Hindlimb muscle (tissue), 1 donor: Measurements from ENCODE around the gene SERPINI2. TPM values are rescaled to one million over a fixed set of nuclear protein-coding genes. Genes with fewer than 3 reads are reported as not detected.
A peak's percentile ranks its signal among the peaks of the same experiment; 100 is the strongest.

Experiments used
- DNase-seq: peaks from one replicate; pipeline ENCODE4 v3.0.0-alpha.2; 2013
- polyA plus RNA-seq: library from polyadenylated mRNA; unstranded; fragments of 120-200 nt; gene quantifications from one replicate; pipeline ENCODE4 v1.2.1, GENCODE V29; 2013; ENCODE audit not compliant: insufficient read length

The SERPINI2 gene, protein sequence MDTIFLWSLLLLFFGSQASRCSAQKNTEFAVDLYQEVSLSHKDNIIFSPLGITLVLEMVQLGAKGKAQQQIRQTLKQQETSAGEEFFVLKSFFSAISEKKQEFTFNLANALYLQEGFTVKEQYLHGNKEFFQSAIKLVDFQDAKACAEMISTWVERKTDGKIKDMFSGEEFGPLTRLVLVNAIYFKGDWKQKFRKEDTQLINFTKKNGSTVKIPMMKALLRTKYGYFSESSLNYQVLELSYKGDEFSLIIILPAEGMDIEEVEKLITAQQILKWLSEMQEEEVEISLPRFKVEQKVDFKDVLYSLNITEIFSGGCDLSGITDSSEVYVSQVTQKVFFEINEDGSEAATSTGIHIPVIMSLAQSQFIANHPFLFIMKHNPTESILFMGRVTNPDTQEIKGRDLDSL
- polyA plus RNA-seq: 0.36 TPM

DNA sequence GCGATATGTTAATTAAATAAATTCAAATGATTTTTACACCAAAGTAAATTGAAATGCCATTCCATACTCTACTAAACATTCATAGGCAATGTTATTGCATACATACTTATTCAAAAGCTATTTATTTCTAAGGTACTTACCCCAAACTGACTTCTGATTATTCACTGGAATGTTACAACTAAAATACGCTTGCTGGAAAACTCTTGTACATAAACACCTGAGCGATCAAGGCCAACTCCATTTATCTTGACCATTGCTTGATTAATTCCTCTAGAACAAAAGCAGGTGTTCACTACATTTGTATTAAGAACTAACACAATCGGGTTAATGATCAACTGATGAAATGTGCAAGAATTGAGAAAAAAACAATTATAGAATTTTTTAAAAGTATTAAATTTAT is at the start of gene SERPINI2:
Gene SERPINI2 (minus strand): TSS at position 180 of the 400 bp plus-strand sequence. CDS start 2,208 bp downstream, outside the sequence.
- DNase-seq: no peak

DNA sequence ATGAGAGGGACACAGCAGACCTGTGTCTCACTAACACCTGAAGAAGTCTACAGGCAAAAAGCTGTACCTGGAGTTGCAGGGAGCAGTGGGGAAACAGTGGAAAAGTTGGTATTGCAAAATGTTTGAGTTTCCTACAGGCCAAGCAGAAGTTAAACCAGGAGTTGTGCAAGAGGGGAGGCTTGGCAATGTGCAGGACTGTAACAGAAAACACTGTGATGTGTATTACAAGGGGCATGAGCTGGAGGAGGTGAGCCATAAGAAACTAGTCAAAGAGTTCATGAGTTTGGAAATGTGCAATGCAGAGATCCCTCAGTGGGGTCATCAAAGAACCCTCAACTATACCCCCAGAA is 47.1 kb upstream of the SERPINI2 start:
- DNase-seq: no peak

DNA sequence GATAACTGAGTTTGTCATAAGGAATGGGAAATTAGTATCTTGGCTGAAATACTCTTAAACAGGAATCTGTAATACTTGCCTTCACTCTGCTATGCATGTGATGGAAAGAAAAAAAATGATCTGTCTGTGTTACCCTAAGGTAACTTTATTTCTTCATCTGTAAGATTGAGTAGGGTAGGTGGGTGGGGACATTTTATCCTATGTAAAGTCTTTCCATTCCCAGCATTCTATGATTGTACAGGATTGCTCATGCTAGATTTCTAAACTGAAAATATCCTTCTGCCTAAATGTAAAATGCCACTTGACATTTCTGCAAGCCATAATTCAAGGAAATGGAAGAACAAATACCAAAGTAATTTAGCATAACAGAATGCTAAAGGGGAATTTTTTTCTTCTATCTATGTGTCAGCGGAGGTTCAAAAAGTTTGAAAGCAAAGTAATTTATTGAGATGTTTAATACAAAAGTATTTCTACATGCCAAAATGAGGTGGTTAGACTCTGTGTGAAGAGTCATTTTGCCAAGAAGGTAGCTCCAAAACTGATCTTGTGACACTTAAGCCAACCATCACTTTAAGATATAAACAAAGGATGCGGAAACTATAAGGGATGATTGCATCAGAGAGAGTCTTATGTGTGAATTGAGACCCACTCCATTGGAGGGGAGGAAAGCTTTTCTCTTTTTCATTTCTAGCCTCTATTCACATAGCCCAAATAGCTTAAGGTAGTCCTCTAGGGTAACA is 46.6 kb upstream of the SERPINI2 start:
- no peak for DNase-seq

DNA sequence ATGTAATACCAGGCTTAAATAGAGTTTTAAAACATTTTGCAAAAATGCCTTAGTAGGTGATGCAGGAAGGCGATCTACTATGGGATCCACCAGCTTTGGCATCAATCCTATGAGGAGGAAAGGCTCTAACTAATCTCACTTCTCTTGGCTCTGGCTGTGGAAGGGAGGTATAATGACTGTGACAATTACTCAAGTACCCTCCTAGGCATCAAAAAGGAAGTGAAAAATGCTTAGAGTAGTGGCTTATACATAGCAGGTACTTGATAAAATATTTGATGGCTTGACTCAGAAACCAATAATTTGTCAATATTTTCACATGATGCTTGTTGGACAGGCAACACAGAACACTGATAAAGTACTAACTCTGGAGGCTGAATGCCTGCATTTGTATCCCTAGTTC is 34.1 kb upstream of the SERPINI2 start:
- no peak for DNase-seq

DNA sequence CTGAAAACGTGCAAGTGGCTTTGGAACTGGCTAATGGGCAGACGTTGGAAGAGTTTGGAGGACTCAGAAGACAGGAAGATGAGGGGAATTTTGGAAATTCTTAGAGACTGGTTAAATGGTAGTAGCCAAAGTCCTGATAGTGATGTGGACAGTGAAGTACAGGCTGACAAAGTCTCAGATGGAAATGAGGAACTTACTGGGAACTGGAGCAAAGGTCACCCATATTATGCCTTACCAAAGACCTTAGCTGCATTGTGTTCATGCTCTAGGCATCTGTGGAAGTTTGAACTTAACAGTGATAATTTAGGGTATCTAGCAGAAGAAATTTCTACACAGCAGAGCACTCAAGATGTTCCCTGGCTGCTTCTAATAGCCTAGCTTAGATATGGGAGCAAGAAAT is 28.6 kb upstream of the SERPINI2 start:
- no peak for DNase-seq

DNA sequence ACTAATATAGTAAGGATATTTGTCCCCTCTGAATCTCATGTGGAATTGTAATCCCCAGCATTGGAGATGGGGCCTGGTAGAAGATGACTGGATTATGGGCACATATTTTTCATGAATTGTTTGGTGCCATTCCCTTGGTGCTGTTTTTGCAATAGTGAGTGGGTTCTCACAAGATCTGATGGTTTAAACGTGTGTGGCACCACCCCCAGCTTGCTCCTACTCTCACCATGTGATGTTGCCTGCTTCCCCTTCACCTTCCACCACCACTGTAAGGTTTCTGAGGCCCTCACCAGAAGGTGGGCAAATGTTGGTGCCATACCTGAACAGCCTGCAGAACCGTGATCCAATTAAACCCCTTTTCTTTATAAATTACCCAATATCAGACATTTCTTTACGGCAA is 28.1 kb upstream of the SERPINI2 start:
- no peak for DNase-seq

DNA sequence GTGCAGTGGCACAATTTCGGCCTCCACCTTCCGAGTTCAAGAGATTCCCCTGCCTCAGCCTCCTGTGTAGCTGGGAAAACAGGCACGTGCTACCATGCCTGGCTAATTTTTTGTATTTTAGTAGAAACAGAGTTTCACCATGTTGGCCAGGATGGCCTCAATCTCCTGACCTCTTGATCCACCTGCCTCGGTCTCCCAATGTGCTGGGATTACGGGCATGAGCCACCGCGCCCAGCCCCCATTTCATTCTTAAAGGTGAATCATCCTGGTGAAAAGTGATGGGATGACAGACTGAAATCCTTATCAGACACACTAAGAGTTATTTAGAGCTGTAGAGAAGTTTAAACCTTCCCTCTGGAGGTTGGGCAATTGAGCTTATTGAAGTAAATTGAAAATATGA is 24.1 kb upstream of the SERPINI2 start:
- no peak for DNase-seq

DNA sequence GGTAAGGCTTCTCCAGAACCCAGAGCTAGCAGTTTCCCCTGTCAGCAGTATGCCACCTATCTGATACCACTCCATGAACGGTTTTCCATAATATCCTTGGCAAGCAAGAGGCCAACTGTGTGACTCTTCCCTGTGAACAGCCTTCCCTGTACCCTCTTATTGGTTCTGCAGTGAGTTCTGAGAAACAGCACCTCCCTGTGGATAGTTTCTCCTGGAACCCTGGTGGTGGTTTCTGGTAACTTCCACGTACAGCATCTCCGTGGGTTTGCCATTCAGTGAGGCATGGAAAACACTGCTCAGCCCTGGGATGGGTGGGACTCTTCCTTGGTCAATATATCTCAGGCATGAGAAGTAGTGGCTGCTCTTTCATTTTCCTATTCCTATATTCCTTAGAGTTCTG is 19.4 kb upstream of the SERPINI2 start:
- DNase-seq: no peak

DNA sequence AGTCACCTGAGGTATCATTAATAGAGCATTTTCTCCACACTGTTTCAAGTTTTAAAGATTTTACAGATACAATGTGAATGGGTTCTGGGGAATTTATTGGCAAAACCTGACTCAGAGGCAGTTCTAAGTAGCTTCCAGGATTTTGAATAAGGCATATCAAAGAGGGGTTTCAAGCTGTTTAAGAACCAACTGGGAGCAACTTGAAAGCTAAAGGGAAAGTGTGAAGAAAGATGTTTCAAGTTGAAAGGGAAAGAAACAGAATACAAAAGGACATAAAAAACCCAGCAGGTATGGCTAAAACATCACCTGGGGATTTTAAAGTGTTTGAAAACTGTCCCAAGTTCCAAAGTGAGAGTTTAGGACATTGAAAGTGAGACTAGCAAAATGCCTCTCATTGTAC is 17.8 kb upstream of the SERPINI2 start:
- no peak for DNase-seq

DNA sequence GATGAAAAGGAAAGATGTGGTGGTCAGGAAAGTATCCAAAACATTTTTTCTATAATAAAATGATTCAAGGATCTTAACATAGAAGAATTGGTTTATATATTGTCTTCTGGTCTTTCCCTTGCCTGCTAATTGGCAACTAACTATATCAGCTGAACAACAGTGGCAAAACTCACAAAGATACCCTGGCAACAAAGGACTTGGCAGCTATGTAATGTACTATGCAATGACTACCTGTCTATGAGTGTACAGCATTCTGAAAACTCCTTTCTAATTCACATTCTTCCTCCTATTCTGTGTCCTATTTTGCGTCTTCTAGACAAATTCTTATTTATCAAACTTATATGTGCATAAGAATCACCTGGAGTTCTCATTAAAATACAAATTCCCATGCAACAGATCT is 15.7 kb upstream of the SERPINI2 start:
- DNase-seq: no peak

DNA sequence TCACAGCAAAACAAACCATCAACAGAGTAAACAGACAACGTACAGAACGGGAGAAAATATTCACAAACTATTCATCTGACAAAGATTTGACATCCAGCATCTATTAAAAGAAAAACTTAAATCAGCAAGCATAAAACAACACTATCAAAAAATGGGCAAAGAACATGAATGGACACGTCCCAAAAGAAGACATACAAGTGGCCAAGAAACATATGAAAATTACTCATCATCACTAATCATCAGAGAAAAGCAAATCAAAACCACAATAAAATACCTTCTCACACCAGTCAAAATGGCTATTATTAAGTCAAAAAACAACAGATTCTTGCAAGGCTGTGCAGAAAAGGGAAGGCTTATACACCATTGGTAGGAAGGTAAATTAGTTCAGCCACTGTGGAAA is 13.7 kb upstream of the SERPINI2 start:
- no peak for DNase-seq

DNA sequence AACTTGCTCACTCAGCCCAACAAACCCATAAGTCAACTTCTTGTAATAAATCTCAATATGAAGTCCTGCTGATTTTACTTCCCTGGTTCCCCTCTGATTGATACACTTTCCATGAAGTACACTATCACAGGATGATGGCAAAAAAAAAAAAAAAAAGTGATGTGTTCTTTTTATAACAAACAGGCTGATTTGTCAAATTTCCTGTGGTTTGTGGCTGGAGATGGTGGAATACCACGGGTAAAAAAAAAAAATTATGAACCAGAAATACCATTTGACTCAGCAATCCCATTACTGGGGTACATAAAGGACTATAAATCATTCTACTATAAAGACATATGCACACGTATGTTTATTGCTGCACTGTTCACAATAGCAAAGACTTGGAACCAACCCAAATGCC is 10.7 kb upstream of the SERPINI2 start:
- no peak for DNase-seq

DNA sequence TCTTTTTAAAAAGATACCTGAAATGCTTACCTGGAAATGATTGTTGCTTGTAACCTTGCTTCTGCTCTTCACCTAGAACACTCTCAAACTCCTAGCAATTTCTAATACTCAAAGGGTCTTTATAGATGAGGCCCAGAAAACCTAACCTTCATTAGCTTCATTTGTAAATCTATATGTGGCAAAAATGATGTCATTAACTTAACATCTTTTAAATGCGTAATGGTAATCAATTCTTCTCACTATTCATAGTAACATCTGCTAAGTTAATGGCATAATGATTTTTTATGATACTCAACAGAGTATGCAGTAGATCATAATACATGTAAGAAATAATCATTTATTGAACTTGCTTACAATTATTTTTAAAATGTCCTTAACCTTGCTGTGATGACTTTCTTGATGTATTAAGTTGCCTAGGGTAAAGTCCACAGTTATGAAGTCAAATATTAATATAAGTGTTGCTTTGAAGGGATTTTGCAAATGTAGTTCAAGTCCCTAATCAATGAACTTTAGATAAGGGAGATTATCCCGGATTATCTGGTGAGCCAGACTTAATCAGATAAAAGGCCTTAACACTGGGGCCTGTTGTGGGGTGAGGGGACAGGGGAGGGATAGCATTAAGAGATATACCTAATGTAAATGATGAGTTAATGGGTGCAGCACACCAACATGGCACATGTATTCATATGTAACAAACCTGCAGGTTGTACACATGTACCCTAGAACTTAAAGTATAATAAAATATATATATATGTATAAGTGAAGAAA is 10.1 kb upstream of the SERPINI2 start:
- DNase-seq: no peak

DNA sequence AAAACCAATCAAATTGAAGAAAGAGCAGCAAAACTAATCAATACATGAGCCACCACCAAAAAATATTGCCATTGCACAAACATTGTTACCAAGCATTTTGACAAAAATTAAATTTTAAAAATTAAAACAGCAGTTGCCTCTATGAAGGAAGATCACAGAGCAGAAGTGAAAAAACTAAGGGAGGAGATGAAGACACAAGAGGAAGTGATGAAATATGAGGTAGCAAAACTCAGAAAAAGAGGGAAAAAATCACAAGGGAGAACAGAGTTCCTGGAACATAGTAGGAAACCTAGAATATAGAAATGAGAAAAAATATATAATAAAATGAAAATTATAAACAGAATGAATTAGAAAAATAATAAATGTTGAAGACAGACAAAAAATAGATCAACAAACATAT is 7.3 kb upstream of the SERPINI2 start:
- no peak for DNase-seq

DNA sequence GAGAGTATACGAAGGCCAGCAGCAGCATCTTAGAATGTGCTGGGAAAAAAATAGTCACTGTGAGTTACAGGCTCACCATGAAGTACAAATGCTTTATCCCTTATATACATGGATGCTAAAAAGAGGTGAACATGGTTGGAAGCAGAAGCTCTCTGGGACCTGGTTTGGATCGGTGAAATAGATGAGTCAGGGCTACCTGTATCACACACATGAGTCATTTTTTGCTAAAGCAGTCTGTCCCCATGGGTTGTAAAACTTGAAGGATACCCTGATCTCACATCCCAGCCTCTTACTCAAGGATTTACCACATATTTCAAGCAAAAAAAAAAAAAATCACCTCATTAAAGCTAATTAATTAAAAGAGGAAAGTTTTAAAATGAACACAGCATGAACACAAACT is 6.9 kb upstream of the SERPINI2 start:
- DNase-seq: no peak

DNA sequence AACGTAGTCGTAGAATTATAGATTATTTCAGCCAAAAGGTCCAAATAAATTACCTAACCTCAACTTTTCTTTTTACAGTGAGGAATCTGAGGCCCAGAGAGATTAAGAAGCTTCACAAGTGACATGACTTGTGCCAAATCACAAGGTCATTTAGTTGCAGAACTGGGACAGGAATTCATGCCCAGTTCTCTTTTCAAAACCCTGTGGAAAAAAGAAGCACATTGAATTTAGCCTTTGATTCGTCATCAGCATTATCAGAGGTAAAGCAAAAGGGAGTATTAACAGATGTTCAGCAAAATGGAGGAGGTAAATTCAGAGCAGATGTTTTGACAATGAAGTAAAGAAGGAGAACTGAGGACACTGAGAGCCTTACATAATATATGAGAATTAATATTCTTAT is 4.5 kb downstream of the SERPINI2 start:
- peak; percentile 8 for DNase-seq

DNA sequence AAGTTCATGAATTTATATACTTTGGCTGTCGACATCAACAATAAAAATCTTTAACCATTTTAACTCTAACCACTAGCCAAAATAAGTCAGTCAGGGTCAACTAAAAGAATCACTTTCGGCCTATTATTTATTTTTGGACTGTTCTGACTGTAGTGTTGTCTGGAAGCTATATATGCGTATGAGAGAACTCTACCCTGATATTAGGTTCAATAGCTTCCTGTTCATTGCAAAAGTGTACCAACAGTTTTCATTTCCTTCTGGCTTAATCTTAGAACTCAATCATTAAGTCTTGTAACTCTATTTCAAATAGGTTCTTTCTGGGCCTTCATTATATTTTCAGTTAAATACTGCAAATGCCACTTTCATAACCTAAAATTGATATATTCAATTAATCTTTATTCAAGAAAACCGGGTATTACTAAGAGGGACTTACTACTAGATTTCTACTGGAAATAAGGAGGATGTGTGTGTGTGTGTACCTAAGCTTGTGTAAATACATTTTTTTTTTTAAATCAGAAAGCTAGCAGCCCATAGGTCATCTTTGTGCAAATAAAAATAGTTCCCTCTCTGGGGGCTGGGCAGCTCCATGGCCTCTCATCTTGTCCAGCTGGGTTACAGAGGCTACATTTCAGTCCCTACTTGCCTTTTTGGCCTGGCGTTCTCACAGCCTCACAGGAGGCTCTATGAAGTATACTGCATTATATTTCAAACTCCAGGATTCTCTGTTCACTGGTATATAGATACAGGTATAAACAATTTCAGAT is 5.8 kb downstream of the SERPINI2 start:
- DNase-seq: no peak

DNA sequence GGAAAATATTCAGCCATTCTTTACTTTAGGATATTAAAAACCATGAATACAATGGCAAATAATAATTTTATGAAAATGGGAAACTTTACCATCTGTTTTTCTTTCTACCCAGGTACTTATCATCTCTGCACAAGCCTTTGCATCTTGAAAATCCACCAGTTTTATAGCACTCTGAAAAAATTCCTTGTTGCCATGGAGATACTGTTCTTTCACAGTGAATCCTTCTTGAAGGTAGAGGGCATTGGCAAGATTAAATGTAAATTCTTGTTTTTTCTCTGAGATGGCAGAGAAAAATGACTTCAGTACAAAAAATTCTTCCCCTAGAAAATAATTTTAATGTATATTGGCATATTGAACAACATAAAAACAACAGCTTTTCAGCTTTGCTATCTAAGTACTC is 6.9 kb downstream of the SERPINI2 start:
- DNase-seq: no peak

DNA sequence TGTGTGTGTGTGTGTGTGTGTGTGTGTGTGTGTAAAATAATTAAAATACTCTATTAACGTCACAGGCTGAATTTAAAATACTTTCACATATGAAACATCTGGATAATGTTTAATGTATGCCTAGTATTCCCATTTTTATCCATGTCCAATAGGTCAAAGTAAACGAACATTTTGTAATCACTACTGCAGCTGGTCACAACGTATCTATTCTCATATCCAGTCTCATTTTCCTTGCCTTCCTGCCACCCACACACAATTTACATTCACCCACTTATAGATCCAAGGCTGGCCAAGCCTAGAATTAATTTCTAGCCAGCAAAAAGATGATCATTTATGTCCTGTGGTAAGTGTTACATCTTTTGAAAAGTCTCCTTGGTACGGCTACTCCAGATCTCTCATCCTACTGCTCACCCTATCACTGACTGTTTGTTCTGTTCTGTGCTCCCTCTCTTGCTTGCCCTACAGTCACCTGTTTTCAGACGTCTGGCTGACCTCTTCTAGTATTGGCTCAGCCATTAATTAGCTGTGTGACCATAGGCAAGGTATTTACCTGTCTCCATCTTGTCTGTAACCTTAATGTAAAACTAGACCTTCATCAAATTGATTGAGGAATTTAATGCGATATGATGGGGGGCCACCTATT is 17.6 kb downstream of the SERPINI2 start:
- DNase-seq: no peak

DNA sequence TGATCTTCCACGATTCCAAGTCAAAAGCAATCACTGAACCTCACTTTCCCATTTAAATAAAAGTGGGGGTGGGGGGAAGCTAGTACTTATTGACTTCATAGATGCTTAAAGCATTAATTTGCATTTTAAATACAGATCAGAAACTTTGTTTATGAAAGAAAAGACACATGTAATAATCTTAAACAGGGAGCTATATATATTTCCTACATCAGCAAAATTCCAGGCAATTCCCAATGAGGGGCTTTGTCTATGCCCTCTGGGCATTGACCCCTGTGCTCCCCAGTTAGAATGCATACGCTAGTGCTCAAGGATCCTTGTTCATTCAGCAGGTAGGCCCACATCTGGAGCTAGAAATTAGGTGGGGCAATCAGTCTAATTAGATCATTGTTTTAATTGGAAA is 20.0 kb downstream of the SERPINI2 start:
- DNase-seq: no peak

DNA sequence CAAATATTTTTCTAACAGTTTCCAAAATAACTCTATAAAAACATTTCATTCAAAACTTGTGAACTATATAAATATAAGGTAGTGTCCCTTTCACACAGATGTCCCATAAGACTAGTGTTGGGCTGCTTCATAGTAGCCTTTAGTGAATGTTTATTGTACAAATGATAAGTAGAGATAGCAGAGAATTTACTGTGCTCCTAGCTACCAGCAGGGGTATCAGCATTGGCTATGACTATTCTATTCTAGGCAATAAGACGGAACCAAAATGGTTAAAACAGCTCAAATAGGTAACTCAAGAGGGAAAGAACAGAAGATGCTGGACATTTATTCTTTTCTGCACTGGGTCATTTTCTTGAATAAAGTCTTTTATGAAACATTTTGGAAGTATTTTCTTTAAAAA is 22.6 kb downstream of the SERPINI2 start:
- DNase-seq: no peak

DNA sequence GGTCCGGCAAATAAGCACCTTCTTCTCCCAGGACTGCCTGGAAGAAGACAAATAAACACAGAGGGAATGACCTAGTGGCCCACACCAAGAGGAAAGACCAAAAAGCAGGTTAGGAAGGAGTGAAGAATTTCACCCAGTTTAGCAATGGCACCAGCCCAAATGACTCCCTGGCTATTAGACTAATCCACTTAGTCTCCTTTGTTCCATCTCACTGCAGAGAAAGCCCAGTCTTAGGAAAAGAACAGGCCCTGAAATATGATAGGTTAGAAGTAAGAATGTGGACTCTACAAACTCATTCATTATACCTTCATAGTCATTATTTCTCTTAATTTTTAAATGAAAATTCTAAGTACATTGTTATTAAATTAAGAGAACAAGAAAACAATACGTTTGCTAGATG is 23.2 kb downstream of the SERPINI2 start:
- DNase-seq: no peak
